Measurements from ENCODE around the gene RAB36. TPM values are rescaled to one million over a fixed set of nuclear protein-coding genes. Genes with fewer than 3 reads are reported as not detected.
"Not testable (repeated sequence)": the region's sequence is repeated elsewhere in the genome, so short reads cannot be mapped to it uniquely, and the experiment has no call there.

The RAB36 gene
- total RNA-seq, 1 experiment from 2014 or later, result 1.9 TPM

DNA sequence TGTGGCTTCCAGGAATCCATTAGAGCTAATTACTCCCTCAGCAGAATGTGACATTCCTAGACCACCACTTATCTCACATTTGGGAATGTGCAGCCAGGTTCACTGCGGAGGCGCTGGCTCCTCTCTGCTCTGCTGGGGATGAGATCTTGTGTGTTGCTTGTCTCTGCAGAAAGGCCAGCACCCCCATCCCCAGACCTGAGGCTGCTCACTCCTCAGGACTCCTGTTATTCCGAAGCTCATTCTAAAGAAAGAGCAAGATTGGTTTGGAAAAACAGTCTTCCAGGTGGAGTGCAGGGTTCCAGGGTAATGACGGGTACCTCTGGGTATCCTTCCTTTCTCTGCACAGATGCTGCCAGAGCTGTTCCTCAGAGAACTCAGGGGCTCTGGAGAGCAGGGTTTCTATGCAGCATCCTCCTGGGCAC lies 24.3 kb upstream of the RAB36 start:
- no peak for DNase-seq (ENCODE audit: low read depth)

DNA sequence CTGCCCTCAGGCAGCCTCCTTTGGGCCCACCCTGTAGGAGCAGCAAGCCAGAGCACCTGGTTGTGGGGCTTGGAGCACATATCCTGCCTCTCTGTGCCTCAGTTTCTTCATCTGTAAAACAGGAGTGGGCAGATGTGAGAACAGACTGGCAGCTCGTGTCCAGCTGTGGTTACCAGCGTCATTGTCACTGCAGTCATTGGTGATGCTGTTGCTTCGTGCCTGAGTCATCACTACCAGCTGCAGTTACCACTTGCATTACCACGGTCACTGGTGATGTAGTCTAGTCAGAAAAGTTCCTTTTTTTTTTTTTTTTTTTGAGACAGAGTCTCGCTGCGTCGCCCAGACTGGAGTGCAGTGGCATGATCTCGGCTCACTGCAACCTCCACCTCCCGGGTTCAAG lies 23.9 kb upstream of the RAB36 start:
- DNase-seq (ENCODE audit: low read depth), result peak; percentile 37

DNA sequence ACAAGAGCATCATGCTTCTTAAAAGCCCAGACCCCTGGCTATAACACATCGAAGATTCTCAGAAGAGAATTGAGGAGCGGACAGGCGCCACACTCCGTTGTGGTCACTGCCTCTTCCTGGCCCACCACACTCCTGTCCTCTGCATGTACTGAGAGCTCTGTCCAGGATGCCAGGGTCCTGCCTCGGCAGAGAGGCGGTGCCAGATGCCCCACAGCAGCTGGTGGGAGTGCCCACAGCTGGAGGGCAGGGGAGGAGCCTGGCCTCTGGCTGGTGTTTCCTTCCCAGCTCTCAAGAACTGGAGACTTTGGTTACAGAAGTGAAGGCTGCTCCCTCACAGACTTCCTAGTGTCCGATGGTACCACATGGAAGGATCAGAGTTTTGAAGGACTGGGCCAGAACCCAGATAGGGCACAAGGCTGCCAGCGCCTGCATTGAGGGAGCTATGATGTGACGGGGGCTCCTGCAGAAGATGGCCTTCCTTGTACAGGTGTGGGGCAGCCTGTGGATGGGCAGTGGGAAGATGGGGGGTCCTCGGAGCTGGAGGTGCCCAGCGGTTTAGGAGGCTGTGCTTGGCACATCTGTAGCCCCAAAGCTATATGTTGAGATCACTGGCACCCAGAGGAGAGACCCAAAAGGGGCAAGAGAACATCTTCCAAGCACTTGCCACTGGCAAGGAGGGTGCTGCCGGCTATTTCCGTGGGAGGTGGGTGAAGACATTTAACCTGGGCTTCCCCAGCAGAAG lies 22.9 kb upstream of the RAB36 start:
- no peak for DNase-seq (ENCODE audit: low read depth)

- DNase-seq (ENCODE audit: low read depth), result no peak
These were observed 22.1 kb upstream of the RAB36 start for GRCh38 chr22:23122992-23123803.

DNA sequence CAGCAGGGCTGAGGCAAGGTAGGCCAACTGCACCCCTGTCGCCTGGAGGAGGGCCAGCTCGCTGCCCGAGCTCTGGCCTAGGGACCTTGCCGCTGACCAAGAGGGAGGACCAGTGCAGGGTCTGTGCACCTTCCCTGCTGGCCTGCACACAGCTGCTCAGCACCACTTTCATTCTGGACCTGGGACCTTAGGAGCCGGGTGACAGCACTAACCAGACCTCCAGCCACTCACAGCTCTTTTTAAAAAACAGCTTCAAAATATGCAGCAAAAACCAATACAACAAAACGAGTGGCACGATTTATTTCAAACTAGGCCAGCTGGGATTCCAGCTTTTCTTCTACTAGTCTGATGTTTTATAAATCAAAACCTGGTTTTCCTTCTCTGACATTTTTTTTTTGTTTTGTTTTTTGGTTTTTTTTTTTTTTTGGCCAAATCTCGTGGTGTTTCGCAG lies 21.4 kb upstream of the RAB36 start:
- DNase-seq (ENCODE audit: low read depth), result no peak

DNA sequence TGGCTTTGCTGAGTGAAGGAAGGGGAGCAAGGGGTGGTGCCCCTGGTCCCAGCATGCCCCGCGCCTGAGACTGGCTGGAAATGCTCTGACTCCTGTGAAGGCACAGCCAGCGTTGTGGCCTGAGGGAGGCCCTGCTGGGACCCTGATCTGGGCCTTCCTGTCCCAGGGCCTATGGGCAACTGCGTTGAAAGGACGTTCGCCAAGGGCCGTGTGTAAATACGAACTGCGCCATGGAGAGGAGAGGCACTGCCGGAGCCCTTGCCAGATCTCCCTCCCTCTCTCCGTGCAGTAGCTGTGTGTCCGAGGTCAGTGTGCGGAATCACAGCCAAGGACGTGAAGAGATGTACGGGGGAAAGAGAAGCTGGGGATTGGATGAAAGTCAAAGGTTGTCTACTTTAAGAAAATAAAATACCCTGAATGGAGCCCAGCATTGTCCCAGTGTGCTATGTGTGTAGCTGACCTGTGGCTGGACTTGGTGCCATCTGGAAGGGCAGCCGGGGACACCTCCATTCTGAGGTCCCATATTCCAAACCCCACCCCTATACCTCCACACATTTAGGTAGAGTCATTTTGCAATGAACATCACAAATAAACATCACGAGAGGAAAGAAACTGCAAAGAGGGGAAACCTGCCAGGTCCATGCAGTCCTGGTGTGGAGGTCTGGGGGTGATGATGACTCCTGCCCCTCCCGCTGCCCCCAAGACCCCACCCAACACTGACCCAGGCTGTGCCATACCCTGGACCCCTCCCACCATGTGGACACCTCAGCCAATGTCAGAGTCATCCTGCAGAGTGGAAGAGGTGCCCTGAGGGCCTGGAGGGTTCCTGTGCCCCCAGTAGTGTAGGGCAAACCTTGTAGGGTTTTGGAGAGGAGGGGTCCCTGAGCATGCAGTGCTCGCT lies 20.4 kb upstream of the RAB36 start:
- no peak for DNase-seq (ENCODE audit: low read depth)

DNA sequence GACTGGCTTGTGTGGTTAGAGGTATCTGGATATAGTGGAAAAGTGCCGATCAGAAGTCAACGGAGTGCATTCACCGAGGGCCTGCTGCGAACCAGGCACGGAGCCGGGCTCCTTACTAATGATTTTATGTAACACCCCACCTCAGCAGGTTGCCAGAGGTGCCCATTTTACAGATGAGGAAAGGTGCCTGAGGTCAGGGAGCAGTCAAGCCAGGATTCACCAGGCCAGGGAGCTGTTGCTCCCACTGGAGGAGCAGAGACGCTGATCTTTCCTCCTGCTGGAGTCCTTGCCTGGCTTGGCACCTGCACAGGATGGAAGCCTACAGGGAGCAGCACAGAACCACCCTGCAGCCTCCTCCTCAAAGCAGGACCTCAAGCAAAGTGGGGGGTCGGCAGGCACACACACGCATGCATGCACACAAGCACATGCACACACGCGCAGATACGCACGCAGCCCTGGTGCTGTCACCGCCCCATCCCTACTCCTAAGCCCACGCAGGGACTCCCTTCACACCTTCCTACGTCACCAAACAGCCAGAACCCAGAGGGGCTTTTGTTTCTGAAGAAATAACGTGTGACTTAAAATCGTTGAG lies 19.7 kb upstream of the RAB36 start:
- DNase-seq (ENCODE audit: low read depth), result no peak

GRCh38 chr22:23126165-23127054 lies 18.9 kb upstream of the RAB36 start:
- no peak for DNase-seq (ENCODE audit: low read depth)

GRCh38 chr22:23127055-23127756 lies 18.1 kb upstream of the RAB36 start:
- no peak for DNase-seq (ENCODE audit: low read depth)

- DNase-seq (ENCODE audit: low read depth), result no peak
These were observed 17.5 kb upstream of the RAB36 start for GRCh38 chr22:23127788-23128187.

GRCh38 chr22:23128269-23129108 lies 16.8 kb upstream of the RAB36 start:
- DNase-seq (ENCODE audit: low read depth), result peak; percentile 33

DNA sequence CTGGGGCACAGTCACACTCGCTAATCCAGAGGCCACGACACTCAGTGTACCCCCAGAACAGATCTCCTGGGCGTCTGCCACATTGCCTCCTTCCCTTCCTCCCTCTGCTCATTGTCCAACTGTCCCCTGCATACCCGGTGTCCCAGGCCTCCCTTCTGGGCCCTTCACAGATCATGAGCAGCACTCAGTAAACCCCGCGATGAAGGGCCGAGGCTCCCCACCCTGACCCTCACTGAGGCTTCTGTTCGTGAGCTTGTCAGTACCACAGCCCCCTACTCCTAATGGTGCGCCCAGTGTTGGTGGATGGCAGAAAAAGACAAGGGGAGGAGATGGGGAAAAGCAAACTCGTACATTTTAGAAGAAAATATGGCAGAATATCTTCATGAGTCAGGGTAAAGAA lies 16.1 kb upstream of the RAB36 start:
- no peak for DNase-seq (ENCODE audit: low read depth)

GRCh38 chr22:23130697-23131096 lies 14.6 kb upstream of the RAB36 start:
- DNase-seq (ENCODE audit: low read depth), result no peak

GRCh38 chr22:23131931-23132330 lies 13.3 kb upstream of the RAB36 start:
- DNase-seq (ENCODE audit: low read depth), result no peak

GRCh38 chr22:23132376-23133091 lies 12.7 kb upstream of the RAB36 start:
- DNase-seq (ENCODE audit: low read depth), result no peak

DNA sequence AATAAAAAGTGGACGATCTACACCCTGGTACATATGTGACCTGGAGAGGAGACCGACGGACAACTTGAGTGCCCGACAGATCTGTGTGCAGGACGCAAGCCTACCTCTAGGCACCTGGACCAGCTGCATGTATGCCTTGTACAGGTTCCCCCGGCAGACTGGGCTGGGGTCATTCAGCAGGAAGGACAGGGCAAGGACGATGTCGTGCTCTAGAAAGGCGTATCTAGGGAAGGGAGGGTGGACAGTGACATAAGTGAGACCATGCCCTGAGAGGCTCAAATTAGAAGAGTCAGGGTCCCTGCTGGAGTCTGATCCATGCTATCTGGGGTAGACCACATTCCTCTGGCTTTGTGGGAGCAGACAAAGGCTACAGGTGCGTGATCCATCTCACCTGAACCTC lies 11.4 kb upstream of the RAB36 start:
- no peak for DNase-seq (ENCODE audit: low read depth)

DNA sequence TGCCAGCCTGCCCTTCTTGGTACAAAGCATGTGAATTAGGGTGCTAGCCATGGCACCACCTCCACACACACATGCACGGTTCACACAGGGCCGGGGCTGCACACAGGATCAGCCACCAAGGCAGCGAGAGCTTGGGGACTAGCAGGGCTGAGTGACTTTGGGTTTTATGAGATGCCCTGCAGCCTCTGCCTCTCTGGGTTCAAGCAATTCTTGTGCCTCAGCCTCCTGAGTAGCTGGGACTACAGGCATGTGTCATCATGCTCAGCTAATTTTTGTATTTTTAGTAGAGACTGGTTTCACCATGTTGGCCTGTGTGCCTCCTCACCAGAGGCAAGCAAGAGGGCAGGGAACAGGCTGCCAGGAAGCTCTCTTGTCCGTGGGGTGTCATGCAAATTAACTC lies 8.3 kb upstream of the RAB36 start:
- DNase-seq (ENCODE audit: low read depth), result not testable (repeated sequence)

GRCh38 chr22:23137468-23137867 lies 7.8 kb upstream of the RAB36 start:
- DNase-seq (ENCODE audit: low read depth), result no peak

Data from RPMI7951 (cell line).